Activated T-cell treated with anti-CD3 and anti-CD28 coated beads for 4 hours (primary cell): Measurements from ENCODE around the gene MUC4.
"Not testable (repeated sequence)": the region's sequence is repeated elsewhere in the genome, so short reads cannot be mapped to it uniquely, and the experiment has no call there.

ENCODE experiments used
- DNase-seq: peaks from one replicate; pipeline ENCODE4 v3.0.0-alpha.2; 2020

MUC4 gene

GRCh38 chr3:195713150-195713549 is 98.6 kb downstream of the MUC4 start:
- DNase-seq: not testable (repeated sequence)

- not testable (repeated sequence) for DNase-seq
These were observed 99.2 kb downstream of the MUC4 start for GRCh38 chr3:195712535-195712910.

GRCh38 chr3:195711813-195712534 is 99.8 kb downstream of the MUC4 start:
- no peak for DNase-seq

GRCh38 chr3:195711091-195711812 is 100.5 kb downstream of the MUC4 start:
- DNase-seq: not testable (repeated sequence)

- DNase-seq: not testable (repeated sequence)
These were observed 101.4 kb downstream of the MUC4 start for GRCh38 chr3:195710126-195710905.

GRCh38 chr3:195709676-195710085 is 102.0 kb downstream of the MUC4 start:
- no peak for DNase-seq

- no peak for DNase-seq
These were observed 102.9 kb downstream of the MUC4 start for GRCh38 chr3:195708626-195709481.

GRCh38 chr3:195708061-195708460 is 103.7 kb downstream of the MUC4 start:
- DNase-seq: no peak

- DNase-seq: no peak
These were observed 106.4 kb downstream of the MUC4 start for GRCh38 chr3:195705081-195705991.

- no peak for DNase-seq
These were observed 107.2 kb downstream of the MUC4 start for GRCh38 chr3:195704433-195704999.

GRCh38 chr3:195703776-195704175 is 108.0 kb downstream of the MUC4 start:
- no peak for DNase-seq

- DNase-seq: no peak
These were observed 110.5 kb downstream of the MUC4 start for GRCh38 chr3:195701042-195701915.

GRCh38 chr3:195700319-195700718 is 111.4 kb downstream of the MUC4 start:
- no peak for DNase-seq

GRCh38 chr3:195699860-195700259 is 111.9 kb downstream of the MUC4 start:
- no peak for DNase-seq

GRCh38 chr3:195699388-195699771 is 112.3 kb downstream of the MUC4 start:
- no peak for DNase-seq

- no peak for DNase-seq
These were observed 112.9 kb downstream of the MUC4 start for GRCh38 chr3:195698647-195699387.

- no peak for DNase-seq
These were observed 113.4 kb downstream of the MUC4 start for GRCh38 chr3:195698325-195698646.

- no peak for DNase-seq
These were observed 114.0 kb downstream of the MUC4 start for GRCh38 chr3:195697582-195698324.
